ENCODE measurements around the gene PES1.

PES1 gene

GRCh38 chr22:30607939-30608338 lies 16.2 kb upstream of the PES1 start:
- Histone ChIP-seq H3K4me1 (ENCODE audit: control insufficient read depth, insufficient read depth, low read length) (peaks cover 24% of the 10 kb centered on the region), H3K36me3 (ENCODE audit: control insufficient read depth in 2 of 2, insufficient read depth in 2 of 2, low read length in 2 of 2) (peaks cover 3 to 4% of the 10 kb centered on the region in 2 donors), H3K4me3 (ENCODE audit: low read length in 2 of 2) (peak overlapping the region in 1 of 2 donors; percentile 91), H3K27me3 (ENCODE audit: control insufficient read depth in 1 of 2, insufficient read depth in 2 of 2, low read length in 2 of 2) (no peaks in the 10 kb centered on the region), H3K9me3 (ENCODE audit: control insufficient read depth in 2 of 2, low read length in 2 of 2) (no peaks in the 10 kb centered on the region), H3K27ac (ENCODE audit: low read length) (no peak overlapping the region), H3K9ac (ENCODE audit: low read length in 2 of 2) (no peak overlapping the region)

GRCh38 chr22:30607300-30607930 lies 15.7 kb upstream of the PES1 start:
- H3K27me3 ChIP-seq (ENCODE audit: control insufficient read depth in 1 of 2, insufficient read depth in 2 of 2, low read length in 2 of 2), result no peaks in the 10 kb centered on the region
- H3K9ac ChIP-seq (ENCODE audit: low read length in 2 of 2), result peak overlapping the region; percentile 64 to 84
- peak overlapping the region; percentile 64 for H3K27ac ChIP-seq (ENCODE audit: low read length)
- peaks cover 3 to 4% of the 10 kb centered on the region in 2 donors for H3K36me3 ChIP-seq (ENCODE audit: control insufficient read depth in 2 of 2, insufficient read depth in 2 of 2, low read length in 2 of 2)
- no peaks in the 10 kb centered on the region for H3K9me3 ChIP-seq (ENCODE audit: control insufficient read depth in 2 of 2, low read length in 2 of 2)
- H3K4me3 ChIP-seq (ENCODE audit: low read length in 2 of 2), result peak overlapping the region; percentile 85 to 91
- peaks cover 24% of the 10 kb centered on the region for H3K4me1 ChIP-seq (ENCODE audit: control insufficient read depth, insufficient read depth, low read length)

- peak within 1 kb of the TSS; percentile 85 to 91 for H3K4me3 ChIP-seq (ENCODE audit: low read length in 2 of 2)
- peaks cover 24% of the 10 kb centered on the region for H3K4me1 ChIP-seq (ENCODE audit: control insufficient read depth, insufficient read depth, low read length)
- peak within 1 kb of the TSS; percentile 64 for H3K27ac ChIP-seq (ENCODE audit: low read length)
- peak within 1 kb of the TSS; percentile 64 to 84 for H3K9ac ChIP-seq (ENCODE audit: low read length in 2 of 2)
- H3K9me3 ChIP-seq (ENCODE audit: control insufficient read depth in 2 of 2, low read length in 2 of 2), result no peaks in the 10 kb centered on the region
- H3K36me3 ChIP-seq (ENCODE audit: control insufficient read depth in 2 of 2, insufficient read depth in 2 of 2, low read length in 2 of 2), result peaks cover 3 to 4% of the 10 kb centered on the region in 2 donors
- H3K27me3 ChIP-seq (ENCODE audit: control insufficient read depth in 1 of 2, insufficient read depth in 2 of 2, low read length in 2 of 2), result no peaks in the 10 kb centered on the region
These were observed 15.0 kb upstream of the PES1 start, which contains the start of gene TCN2 for GRCh38 chr22:30606455-30607299. Gene TCN2, plus strand, starts transcription at chr22:30607174. Its CDS starts 158 bp downstream, at chr22:30607332.

- H3K36me3 ChIP-seq (ENCODE audit: control insufficient read depth in 2 of 2, insufficient read depth in 2 of 2, low read length in 2 of 2), result no peaks in the 10 kb centered on the region
- H3K4me1 ChIP-seq (ENCODE audit: control insufficient read depth, insufficient read depth, low read length), result peaks cover 24% of the 10 kb centered on the region
- H3K27ac ChIP-seq (ENCODE audit: low read length), result no peak overlapping the region
- H3K4me3 ChIP-seq (ENCODE audit: low read length in 2 of 2), result peak overlapping the region; percentile 1 to 91
- no peak overlapping the region for H3K9ac ChIP-seq (ENCODE audit: low read length in 2 of 2)
- H3K27me3 ChIP-seq (ENCODE audit: control insufficient read depth in 1 of 2, insufficient read depth in 2 of 2, low read length in 2 of 2), result no peaks in the 10 kb centered on the region
- no peaks in the 10 kb centered on the region for H3K9me3 ChIP-seq (ENCODE audit: control insufficient read depth in 2 of 2, low read length in 2 of 2)
These were observed 13.9 kb upstream of the PES1 start for GRCh38 chr22:30605449-30606110.

- Histone ChIP-seq H3K27ac (ENCODE audit: low read length) (no peak overlapping the region), H3K9me3 (ENCODE audit: control insufficient read depth in 2 of 2, low read length in 2 of 2) (no peaks in the 10 kb centered on the region), H3K9ac (ENCODE audit: low read length in 2 of 2) (no peak overlapping the region), H3K27me3 (ENCODE audit: control insufficient read depth in 1 of 2, insufficient read depth in 2 of 2, low read length in 2 of 2) (no peaks in the 10 kb centered on the region), H3K4me1 (ENCODE audit: control insufficient read depth, insufficient read depth, low read length) (peaks cover 21% of the 10 kb centered on the region), H3K4me3 (ENCODE audit: low read length in 2 of 2) (no peak overlapping the region), H3K36me3 (ENCODE audit: control insufficient read depth in 2 of 2, insufficient read depth in 2 of 2, low read length in 2 of 2) (no peaks in the 10 kb centered on the region)
These were observed 13.0 kb upstream of the PES1 start for GRCh38 chr22:30604723-30605122.

GRCh38 chr22:30603801-30604200 lies 12.1 kb upstream of the PES1 start:
- H3K27ac ChIP-seq (ENCODE audit: low read length), result no peak overlapping the region
- H3K4me3 ChIP-seq (ENCODE audit: low read length in 2 of 2), result no peak overlapping the region
- no peaks in the 10 kb centered on the region for H3K9me3 ChIP-seq (ENCODE audit: control insufficient read depth in 2 of 2, low read length in 2 of 2)
- no peak overlapping the region for H3K9ac ChIP-seq (ENCODE audit: low read length in 2 of 2)
- no peaks in the 10 kb centered on the region for H3K27me3 ChIP-seq (ENCODE audit: control insufficient read depth in 1 of 2, insufficient read depth in 2 of 2, low read length in 2 of 2)
- no peaks in the 10 kb centered on the region for H3K36me3 ChIP-seq (ENCODE audit: control insufficient read depth in 2 of 2, insufficient read depth in 2 of 2, low read length in 2 of 2)
- peaks cover 18% of the 10 kb centered on the region for H3K4me1 ChIP-seq (ENCODE audit: control insufficient read depth, insufficient read depth, low read length)

GRCh38 chr22:30602049-30602448 lies 10.3 kb upstream of the PES1 start:
- peaks cover 12% of the 10 kb centered on the region for H3K4me1 ChIP-seq (ENCODE audit: control insufficient read depth, insufficient read depth, low read length)
- H3K36me3 ChIP-seq (ENCODE audit: control insufficient read depth in 2 of 2, insufficient read depth in 2 of 2, low read length in 2 of 2), result no peaks in the 10 kb centered on the region
- H3K27ac ChIP-seq (ENCODE audit: low read length), result no peak overlapping the region
- H3K9me3 ChIP-seq (ENCODE audit: control insufficient read depth in 2 of 2, low read length in 2 of 2), result no peaks in the 10 kb centered on the region
- no peaks in the 10 kb centered on the region for H3K27me3 ChIP-seq (ENCODE audit: control insufficient read depth in 1 of 2, insufficient read depth in 2 of 2, low read length in 2 of 2)
- no peak overlapping the region for H3K4me3 ChIP-seq (ENCODE audit: low read length in 2 of 2)
- no peak overlapping the region for H3K9ac ChIP-seq (ENCODE audit: low read length in 2 of 2)

- H3K4me1 ChIP-seq (ENCODE audit: control insufficient read depth, insufficient read depth, low read length), result peaks cover 8% of the 10 kb centered on the region
- no peak overlapping the region for H3K4me3 ChIP-seq (ENCODE audit: low read length in 2 of 2)
These were observed 9.8 kb upstream of the PES1 start for GRCh38 chr22:30601464-30601863.

GRCh38 chr22:30600921-30601320 lies 9.2 kb upstream of the PES1 start:
- no peak overlapping the region for H3K9ac ChIP-seq (ENCODE audit: low read length in 2 of 2)
- no peak overlapping the region for H3K4me3 ChIP-seq (ENCODE audit: low read length in 2 of 2)
- peaks cover 6% of the 10 kb centered on the region for H3K4me1 ChIP-seq (ENCODE audit: control insufficient read depth, insufficient read depth, low read length)
- H3K27me3 ChIP-seq (ENCODE audit: control insufficient read depth in 1 of 2, insufficient read depth in 2 of 2, low read length in 2 of 2), result no peaks in the 10 kb centered on the region
- H3K27ac ChIP-seq (ENCODE audit: low read length), result no peak overlapping the region
- H3K9me3 ChIP-seq (ENCODE audit: control insufficient read depth in 2 of 2, low read length in 2 of 2), result no peaks in the 10 kb centered on the region
- H3K36me3 ChIP-seq (ENCODE audit: control insufficient read depth in 2 of 2, insufficient read depth in 2 of 2, low read length in 2 of 2), result no peaks in the 10 kb centered on the region

More at GRCh38 chr22:30601464-30601863, 9.8 kb upstream of the PES1 start:
- no peaks in the 10 kb centered on the region for H3K36me3 ChIP-seq (ENCODE audit: control insufficient read depth in 2 of 2, insufficient read depth in 2 of 2, low read length in 2 of 2)
- H3K27me3 ChIP-seq (ENCODE audit: control insufficient read depth in 1 of 2, insufficient read depth in 2 of 2, low read length in 2 of 2), result no peaks in the 10 kb centered on the region
- no peak overlapping the region for H3K27ac ChIP-seq (ENCODE audit: low read length)
- no peaks in the 10 kb centered on the region for H3K9me3 ChIP-seq (ENCODE audit: control insufficient read depth in 2 of 2, low read length in 2 of 2)
- H3K9ac ChIP-seq (ENCODE audit: low read length in 2 of 2), result no peak overlapping the region

GRCh38 chr22:30598986-30599385 lies 7.3 kb upstream of the PES1 start:
- no peaks in the 10 kb centered on the region for H3K9me3 ChIP-seq (ENCODE audit: control insufficient read depth in 2 of 2, low read length in 2 of 2)

More at GRCh38 chr22:30598986-30599385, 7.3 kb upstream of the PES1 start:
- Histone ChIP-seq H3K27me3 (ENCODE audit: control insufficient read depth in 1 of 2, insufficient read depth in 2 of 2, low read length in 2 of 2) (no peaks in the 10 kb centered on the region), H3K36me3 (ENCODE audit: control insufficient read depth in 2 of 2, insufficient read depth in 2 of 2, low read length in 2 of 2) (no peaks in the 10 kb centered on the region), H3K9ac (ENCODE audit: low read length in 2 of 2) (no peak overlapping the region), H3K4me1 (ENCODE audit: control insufficient read depth, insufficient read depth, low read length) (no peaks in the 10 kb centered on the region), H3K27ac (ENCODE audit: low read length) (no peak overlapping the region), H3K4me3 (ENCODE audit: low read length in 2 of 2) (no peak overlapping the region)

Data from stomach smooth muscle (tissue), 2 donors.